Stimulated activated CD8-positive, alpha-beta memory T cell treated with anti-CD3 and anti-CD28 coated beads, Interleukin-4, amount 100 ng/mL, for 48 hours (primary cell): ENCODE results near the gene ADRA2B.

ENCODE experiments used
- DNase-seq: peaks from one replicate; pipeline ENCODE4 v3.0.0-alpha.2; 2020

ADRA2B gene

DNA sequence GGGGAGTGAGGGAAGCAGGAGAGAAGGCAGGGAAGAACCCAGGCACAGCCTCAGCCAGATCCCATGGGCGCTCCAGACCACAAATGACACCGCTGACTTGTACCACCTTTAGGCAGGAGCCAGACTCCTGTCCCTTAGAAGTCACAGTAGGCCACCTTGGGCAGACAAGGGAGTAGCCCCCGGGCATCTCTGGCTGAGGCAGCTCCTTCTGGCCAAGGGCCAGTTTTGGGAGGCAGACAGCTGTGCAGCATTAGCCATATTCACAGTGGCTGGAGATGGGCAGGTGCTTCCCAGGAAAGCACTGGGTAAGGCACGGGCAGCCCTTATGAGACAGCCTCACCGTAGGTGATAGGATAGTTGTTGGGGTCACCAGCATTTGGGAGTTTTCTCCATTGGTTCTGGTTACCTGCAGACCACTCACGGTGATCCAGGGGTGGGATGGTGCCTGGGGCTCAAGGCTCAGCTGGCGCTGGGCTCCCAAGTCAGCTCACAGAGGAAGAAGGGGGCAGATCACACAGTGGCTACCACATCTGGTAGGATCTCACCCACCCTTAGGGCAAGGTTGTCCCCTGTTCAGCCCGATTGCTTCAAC, 19.9 kb upstream of the ADRA2B start:
- no peak for DNase-seq

DNA sequence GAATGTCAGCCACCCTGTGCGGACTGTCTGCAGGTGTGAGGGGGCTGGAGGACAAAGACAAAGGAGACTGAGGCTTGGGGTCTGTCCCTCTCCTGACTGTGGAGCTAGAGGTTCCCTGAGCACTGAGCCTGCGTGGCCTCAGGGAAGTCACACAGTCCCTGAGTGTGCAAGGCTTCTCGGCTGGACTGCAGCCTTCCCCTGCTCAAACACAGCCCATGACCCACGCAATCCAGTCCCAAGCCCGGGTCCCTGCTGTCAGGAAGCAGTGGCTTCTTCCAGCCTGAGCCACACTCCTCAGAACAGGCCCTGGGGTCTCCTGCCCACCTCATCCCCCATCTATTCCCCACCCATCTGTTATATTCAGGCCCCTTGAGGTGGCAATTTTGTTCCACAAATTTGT, 19.2 kb upstream of the ADRA2B start:
- no peak for DNase-seq

DNA sequence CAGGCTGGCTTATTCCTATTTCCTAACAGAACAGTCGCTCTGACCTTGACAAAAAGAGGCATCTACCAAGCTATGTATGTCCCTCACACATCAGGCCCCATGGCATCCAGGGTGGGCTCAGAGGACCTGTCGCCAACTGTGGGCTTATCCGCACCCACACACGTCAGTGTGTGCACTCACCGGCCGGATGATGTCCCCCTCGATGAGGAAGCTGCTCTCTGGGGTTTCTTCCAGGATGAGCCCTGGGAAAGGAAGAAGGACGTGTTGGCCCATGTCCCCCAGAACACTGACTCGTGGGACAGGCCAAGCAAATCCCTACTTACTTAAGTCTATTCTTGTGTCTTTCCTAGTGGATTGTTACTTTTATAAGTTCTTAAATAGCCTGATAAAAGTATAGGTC, 18.8 kb upstream of the ADRA2B start:
- DNase-seq = no peak

DNA sequence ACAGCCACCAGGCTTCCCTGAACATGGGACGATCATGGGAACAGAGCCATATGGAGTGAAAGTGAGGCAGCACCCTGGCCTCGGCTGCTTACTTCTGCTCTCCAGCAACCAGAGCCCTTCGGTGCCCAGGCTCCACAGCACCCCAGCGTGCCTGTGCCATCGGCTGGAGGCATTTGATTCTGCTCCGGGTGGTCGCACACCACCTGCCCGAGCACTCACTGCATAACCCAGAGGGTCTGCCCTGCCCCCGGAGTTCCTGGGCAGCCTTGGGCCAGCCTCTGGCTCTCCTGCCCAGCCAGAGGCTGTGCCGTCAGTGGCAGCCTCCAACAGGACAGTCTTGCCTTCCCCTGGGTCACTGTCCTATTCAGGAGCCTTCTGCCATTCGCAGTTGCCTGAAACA, 18.1 kb upstream of the ADRA2B start:
- DNase-seq = no peak

DNA sequence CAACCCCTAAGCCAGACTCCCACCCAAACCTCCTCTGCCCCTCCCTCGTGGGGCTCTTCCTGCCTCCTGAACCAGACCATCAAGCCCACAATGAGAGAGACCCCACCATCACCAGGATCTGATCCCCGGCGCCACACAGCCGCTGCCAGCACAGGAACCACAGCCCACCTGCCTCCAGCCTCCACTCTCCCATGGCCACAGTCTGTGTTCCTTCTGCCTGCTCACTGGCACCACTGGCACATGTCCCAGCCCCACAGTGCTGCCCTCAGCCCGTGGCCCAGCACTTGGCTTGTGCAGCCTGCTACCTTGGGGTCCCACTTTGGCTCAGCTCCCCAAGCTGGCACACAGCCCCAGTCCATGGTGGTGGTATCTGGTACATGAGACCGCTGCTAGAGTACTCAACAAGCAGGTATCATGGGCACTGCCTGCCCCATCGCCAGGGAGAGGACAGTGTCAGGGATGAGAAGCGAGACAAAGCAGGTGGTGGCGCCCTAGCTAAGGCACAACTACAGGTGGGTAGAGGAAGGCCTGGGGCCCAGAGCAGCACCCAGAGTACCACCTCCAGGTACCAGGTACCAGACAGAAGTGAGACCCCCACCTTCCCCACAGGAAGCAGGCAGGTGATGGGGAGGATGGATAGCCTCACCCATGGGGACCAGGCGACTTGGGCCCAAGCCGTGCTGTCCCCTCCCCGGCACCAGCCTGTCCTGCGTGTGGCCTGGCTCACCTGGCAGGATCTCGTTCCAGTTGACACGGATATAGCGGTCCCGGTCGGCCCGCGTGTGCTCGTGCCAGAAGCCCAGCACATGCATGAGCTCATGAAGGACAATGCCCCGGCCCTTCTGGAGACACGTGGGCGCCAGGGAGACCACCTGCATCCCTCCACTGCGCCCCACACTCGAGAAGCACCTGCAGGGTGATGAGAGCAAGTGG, 15.7 kb upstream of the ADRA2B start:
- DNase-seq = no peak

DNA sequence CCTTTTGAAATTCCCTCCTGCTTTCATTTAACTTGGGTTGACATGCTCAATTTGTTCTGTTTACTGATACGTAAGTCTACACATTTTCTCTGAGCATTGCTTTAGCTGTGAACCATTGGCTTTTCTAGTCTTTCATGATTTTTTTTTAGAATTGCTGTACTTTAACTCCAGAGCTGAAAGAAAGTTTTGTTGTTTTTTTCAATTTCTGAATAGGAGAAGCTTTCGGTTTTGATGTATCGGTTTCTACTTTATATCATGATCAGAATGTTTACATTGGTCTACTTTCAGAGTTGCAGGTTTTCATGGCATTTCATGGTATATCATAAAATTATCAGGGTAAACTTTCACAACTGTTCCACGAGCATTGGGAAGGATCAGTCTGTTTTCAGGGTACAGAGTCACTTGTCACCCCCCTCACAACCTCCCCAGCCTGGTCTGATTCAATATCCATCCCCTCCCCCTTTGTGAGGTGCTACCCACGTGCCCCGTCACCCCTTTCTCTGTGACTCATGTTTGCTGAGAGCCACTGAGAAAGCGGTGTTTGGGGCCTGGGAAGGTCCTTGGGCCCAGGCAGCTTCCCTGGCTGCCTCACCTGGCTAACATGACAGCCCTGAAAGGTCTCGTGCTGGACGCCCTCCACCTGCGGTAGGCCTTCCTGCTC, 14.9 kb upstream of the ADRA2B start:
- peak; percentile 67 for DNase-seq

DNA sequence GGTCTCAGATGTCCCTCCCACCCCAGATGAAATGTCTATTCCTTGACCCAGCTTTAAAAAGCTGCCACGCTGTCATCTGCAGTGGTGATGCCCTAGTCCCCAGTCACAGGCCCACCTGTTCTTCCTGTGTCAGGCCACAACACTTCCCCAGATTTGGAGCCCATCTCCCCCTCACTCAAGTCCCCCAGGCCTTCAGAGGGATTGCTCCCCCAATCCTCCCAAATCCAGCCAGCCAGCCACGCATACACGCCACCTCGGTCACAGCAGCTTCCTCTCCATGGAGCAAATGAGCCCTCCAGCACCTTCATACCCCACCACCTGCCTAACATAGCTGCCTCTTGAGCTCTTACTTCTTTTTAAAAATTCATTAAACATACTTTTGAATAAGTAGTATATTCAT, 14.1 kb upstream of the ADRA2B start:
- DNase-seq = no peak

DNA sequence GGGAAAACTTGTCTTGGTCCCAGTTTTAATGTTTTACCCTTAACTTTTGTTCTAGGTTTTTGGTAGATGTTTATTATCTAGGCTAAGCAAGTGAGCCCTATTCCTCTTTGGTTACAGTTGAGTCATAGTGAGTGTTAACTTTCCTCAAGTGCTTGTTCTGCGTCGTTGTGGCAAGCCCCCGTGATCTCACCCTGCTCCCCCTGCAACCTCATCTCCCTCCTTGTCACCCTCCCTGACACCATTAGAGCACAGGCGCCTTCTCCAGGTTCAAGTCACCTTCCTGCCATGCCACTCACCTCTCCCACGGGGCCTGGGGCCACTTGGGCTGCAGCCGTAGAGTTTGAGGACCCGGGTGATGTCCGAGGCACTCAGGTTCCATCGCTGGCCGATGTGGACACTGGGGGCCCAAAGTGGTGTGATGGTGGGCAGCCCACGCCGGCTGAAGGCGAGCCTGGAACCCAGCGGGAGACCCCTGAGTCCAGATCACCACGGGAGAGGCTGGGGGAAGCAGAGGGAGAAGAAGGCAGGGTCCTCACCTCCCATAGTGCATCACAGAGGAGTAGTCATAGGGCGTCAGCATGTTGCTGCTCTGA, 13.3 kb upstream of the ADRA2B start:
- DNase-seq = no peak

DNA sequence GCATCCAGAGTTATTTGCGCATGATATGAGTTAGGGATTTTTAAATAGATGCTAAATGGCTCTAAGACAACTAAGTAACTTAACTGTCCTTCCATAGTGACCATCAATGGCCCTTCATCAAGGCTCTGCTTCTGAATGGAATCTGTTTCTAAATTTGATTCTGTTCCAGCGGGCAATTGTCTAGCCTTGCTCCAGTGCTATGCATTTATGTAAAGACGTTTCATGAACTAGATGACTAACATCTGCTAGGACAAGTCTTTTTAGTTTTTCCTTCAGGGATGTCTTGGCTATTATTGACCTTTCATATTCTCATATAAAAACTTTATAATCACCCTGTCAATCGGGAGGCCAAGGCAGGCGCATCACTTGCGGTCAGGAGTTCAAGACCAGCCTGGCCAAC, 12.1 kb upstream of the ADRA2B start:
- DNase-seq = no peak

DNA sequence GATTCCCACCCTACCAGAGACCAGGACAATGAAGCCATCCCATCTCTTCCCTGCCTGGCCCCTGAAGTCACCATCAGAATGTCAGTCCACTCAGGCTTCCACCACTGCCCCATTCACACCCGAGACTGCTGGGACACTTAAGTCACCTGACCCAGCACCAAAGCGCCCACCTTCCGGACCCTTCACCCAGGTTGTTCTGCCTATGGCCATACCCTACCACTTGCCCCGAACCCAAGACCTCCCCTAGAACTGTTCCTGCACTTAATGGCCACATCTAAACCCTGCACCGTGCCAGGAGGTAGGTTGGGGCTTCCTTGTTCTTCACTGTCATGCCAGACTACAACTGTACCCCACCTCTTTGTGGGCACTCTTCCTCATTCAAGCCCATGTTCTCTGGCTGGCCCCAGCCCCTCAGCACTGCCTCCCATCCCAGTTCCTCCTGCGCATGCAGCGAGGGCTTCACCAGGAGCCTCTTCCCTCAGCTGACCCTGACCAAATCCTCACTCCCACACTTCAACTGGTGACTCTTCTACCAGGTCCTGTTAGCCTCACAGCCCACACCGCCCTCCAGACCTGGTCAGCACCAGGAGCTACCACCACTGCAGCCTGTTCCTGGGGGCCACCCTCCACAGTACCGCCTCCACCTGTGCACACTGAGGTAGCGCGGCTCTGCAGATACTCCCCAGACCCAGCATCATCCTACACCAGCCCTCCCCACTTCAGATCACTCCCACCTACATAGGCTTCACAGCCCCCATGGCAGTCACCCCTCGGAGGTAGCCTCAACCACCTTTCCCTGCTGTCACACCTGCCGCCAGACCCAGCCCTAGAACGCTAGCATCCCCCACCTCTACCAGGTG, 8.3 kb upstream of the ADRA2B start:
- no peak for DNase-seq

DNA sequence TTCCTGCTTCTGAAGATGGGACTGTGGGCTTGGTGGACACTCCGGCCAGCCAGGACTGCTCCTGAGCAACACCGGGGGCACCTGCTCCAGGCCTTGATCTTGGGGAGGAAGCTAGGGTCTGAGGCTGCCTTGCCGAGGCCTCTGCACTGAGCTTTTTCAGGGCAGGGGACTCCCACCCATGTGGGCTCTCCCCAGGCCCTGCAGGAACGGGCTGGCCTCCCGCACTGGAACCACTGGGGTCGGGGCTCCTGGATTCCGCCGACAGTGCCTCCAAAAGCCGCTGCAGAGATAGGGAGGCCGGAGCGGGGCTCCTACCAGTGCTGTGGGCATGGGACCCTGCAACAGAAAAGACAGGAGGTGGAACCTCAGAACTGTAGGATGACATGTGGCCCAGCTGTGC, 7.6 kb upstream of the ADRA2B start:
- DNase-seq = no peak

DNA sequence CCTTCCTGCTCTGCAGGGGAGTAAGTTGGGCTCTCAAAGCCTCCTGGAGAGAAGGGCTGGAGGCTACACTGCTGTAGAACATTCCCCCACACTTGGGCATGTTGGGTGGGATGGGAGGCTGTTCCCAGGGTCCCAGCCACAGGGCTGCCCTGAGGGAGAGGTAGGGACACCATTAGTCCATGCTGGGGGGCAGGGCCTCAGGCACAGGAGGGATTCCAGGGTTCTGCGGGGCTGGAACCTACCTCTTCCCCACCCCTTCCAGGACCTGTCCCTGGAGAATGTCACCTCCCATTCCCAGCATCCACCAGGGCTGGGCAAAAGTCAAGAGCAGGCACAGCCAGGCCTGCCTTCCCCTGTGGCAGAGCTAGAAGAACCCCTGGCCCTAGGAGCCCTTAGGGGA, 6.9 kb upstream of the ADRA2B start:
- no peak for DNase-seq

DNA sequence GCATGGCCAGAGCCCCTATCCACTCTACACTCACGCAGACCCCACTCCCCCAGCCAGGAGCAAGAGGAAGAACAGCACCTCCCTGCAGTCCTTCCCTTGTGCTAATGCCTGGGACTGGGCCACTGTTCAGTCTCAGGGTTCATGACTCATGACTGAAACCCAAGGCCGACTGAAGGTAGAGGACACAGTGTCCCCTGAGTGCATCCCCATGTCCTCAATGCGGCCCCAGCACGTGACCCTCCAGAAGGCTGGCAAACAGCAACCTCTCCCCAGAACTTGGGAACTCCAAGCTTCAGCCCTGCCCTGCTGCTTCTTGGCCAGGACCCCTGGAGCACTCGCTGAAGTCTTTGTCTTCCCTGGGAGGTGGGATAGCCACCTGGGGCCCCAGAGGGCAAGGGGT, 6.0 kb upstream of the ADRA2B start:
- DNase-seq = no peak

DNA sequence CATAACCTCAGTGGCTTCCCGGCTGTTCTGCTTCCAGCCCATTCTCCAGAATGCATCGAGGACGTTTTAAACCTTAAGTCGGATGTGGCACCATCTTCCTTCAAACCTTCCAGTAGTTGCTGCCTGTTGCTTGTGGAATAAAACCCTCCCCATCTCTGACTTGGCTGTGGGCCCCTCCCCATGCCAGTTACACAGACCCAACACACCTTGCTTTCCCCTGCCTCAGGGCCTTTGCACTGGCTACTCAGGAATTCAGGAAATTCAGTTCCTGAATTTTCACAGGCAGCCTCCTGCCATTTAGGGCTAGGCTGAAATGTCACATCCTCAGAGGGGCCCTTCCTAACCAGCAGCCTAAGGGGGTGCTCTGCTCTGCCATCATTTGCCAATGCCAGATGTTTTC, 5.0 kb upstream of the ADRA2B start:
- no peak for DNase-seq

DNA sequence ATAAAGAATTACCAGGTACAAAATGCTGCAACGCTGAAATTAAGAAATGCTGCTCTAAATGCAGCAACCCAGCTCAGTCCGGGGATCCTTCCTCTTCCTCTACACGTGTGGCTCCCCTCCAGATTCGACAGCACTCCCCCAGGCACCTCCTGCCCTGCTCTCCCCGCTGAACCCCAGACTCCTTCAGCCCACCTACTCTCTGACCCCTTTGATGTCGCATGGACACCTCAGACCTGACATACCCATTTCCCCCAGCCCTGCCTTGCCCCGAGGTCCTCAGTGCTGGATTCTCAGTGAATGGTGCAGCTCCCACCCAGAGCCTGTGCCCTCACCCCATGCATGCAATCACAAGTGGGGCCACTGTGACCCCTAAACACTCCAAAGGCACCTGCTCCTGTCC, 4.6 kb upstream of the ADRA2B start:
- DNase-seq = no peak

DNA sequence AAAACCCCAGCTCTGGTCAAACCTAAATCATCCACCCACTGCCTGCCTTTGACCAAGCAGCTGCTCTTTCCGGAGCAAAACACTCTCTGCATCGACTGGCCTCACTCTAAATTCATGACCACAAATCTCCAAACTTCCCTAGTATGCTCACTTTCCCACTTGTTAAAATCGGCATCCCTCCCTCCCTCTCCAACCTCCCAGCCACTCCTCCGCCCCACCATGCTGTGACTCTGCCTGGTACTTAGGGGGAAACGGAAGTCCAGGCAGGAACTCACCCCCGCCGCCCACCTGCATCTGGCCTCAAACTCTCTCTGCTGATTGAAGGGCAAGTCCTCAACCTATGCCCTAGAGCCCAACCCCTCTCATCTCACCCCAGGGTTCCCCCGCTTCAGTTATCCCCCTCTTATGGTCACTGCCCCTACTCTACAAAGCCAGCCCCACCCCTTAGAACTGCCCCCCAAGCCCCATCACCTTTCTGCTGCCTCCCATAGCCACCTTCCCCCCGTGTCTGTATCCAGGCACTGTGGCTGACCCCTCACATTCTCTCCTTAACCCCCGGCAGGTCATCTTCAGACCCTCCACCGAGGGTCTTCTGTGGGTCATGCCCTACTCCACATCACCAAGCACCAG, 3.8 kb upstream of the ADRA2B start:
- no peak for DNase-seq

DNA sequence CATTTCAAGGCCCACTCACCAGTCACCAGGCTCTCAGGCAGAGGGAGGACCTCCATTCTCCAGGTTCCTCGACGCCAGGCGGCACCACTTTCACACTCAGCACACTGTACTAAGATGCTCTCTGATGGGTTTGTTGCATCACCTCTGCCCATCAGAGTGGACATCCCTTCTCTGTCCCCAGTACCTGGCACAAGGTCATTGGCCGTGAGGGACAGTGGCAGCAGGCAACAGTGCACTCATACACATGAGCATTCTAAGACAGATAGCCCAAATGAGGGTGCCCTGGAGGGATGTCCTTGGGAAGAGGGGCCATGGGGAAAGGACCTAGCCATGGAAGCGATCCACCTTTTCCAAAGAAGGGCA, 3.0 kb upstream of the ADRA2B start:
- no peak for DNase-seq

DNA sequence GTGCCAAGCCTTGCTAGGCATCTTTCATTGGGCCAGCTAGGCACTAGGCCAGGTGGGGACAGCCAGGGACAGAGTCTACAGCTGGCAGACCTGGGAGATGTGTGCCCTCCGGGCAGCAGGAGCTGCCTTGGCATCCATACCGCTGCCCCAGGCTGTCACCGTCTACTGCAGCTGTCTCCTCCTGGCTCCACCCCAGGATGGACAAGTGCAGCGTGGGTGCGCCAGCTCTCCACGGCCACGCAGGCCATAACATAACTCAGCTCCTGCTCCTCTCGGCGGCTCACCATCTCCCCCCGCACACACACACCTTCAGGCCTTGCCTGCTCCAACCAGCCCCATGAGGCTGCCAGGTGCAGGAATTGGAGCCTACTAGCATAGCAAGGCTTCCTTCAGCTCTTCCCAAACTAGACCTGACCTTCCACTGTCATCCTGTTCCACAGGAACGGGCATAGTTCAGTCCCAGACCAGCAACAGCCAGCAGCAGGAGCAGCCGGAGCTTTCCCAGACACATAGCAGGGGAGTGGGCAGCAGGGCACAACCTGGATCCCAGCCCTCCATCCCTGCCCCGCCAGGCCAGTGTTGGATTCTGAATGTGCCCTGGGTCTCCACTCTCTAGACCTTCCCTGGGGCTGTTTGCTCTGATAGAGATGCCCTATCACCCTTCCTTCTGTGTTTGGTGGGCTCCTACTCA, 2.5 kb upstream of the ADRA2B start:
- no peak for DNase-seq

DNA sequence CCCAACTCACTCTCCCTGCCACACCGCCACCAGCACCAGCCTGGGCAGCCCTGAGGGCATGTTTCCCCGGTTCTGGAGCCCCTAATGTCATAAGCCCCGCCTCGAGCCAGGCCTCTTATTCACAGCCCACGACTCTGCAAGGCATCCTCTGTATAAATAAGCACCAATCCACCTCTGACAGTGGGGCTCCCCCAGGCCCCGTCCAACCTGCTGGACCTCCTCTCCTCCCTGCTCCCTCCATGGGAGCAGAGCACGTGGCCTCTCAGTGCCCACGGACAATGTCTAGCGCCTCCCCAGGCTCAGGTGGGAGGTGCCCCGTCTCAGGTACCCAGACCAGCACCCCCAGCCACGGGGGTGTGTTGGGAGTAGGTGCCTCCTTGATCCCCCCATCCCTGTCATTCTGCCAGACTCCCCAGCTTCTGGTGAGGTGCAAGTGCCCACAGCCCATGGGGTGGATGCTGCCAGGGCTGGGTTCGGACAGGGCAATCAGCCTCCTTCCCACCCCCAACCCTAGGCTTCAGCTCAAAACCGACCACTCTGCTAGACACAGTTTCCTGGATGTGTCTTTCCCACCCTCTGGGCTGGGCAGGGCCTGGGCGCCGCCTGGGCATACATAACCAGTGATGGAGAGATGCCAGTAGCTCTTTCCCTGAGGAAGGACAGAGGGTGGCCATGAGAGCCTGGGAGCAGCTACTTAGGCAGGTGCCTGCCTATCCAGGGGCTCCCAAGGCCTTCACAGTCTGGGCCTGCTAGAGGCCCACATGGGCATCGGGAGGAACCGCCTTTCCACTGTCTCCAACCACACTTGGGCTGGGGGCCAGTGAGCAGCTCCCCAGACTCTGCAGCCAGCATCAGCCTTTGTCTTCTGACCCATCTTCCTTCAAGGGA, 1.6 kb upstream of the ADRA2B start:
- no peak for DNase-seq

DNA sequence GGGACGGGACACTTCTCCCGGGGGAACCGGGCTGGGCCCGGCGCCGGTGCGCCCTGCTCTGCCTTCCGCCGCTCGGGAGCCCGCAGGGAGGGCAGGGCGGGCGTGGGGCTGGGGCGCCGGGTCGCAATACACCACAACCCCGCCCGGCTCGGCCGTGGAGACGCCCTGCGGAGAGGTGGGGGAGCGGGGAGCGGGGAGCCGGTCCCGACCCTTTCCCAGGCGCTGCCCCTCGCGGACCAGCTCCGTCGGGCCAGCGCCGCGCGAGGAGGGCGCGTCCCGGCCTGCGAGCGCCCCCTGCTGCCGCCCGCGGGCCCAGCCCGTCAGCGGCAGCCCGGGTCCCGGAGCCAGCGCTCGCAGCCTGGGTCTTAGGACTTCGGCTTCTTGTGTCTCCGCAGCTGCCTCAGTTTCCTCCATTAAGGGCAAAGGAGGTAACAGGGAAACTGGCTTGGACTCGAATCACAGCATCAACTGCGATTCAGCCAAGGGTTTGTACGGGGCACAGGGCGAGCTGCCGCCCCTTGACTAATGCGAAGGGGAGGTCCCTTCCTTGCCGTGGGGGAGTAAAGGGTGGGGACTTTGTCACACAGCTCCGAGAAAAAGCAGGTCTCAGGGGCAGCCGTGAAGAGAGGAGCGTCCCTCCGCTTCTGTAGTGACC, 635 bp upstream of the ADRA2B start:
- DNase-seq = peak; percentile 77
